GM19372 (cell line): ENCODE results near the gene PARD3B.

ENCODE experiments used
- ATAC-seq: cut with Tn5 transposase; IDR thresholded peaks from one replicate; pipeline ENCODE4 v1.9.1; 2021; ENCODE audit warnings: mild to moderate bottlenecking, low read depth, moderate library complexity; ENCODE audit not compliant: unreplicated experiment

PARD3B gene

GRCh38 chr2:205030695-205031094, 485.4 kb downstream of the PARD3B start:
- ATAC-seq: no peak

GRCh38 chr2:205032093-205032551, 486.8 kb downstream of the PARD3B start:
- no peak for ATAC-seq

- no peak for ATAC-seq
Observed at GRCh38 chr2:205033431-205033830, 488.2 kb downstream of the PARD3B start.

- ATAC-seq: no peak
Observed at GRCh38 chr2:205034034-205034433, 488.8 kb downstream of the PARD3B start.

- no peak for ATAC-seq
Observed at GRCh38 chr2:205040323-205040722, 495.0 kb downstream of the PARD3B start.

- ATAC-seq: no peak
Observed at GRCh38 chr2:205041472-205042130, 496.3 kb downstream of the PARD3B start.

- no peak for ATAC-seq
Observed at GRCh38 chr2:205043285-205043684, 498.0 kb downstream of the PARD3B start.

GRCh38 chr2:205045706-205046105, 500.4 kb downstream of the PARD3B start:
- ATAC-seq: no peak

- ATAC-seq: no peak
Observed at GRCh38 chr2:205047273-205047839, 502.1 kb downstream of the PARD3B start.

- no peak for ATAC-seq
Observed at GRCh38 chr2:205051417-205051816, 506.1 kb downstream of the PARD3B start.

- ATAC-seq: no peak
Observed at GRCh38 chr2:205052781-205053180, 507.5 kb downstream of the PARD3B start.

- ATAC-seq: no peak
Observed at GRCh38 chr2:205053827-205054410, 508.6 kb downstream of the PARD3B start.

GRCh38 chr2:205054789-205055188, 509.5 kb downstream of the PARD3B start:
- ATAC-seq: no peak

- no peak for ATAC-seq
Observed at GRCh38 chr2:205055251-205055650, 510.0 kb downstream of the PARD3B start.

GRCh38 chr2:205056151-205056561, 510.9 kb downstream of the PARD3B start:
- ATAC-seq: no peak

GRCh38 chr2:205058409-205058808, 513.1 kb downstream of the PARD3B start:
- ATAC-seq: no peak

GRCh38 chr2:205060269-205060668, 515.0 kb downstream of the PARD3B start:
- ATAC-seq: no peak

GRCh38 chr2:205066081-205066480, 520.8 kb downstream of the PARD3B start:
- ATAC-seq: no peak

- ATAC-seq: no peak
Observed at GRCh38 chr2:205069928-205070327, 524.7 kb downstream of the PARD3B start.

GRCh38 chr2:205070889-205071288, 525.6 kb downstream of the PARD3B start:
- no peak for ATAC-seq

GRCh38 chr2:205073433-205074020, 528.3 kb downstream of the PARD3B start:
- ATAC-seq: no peak

- ATAC-seq: no peak
Observed at GRCh38 chr2:205076405-205076804, 531.1 kb downstream of the PARD3B start.
